MM.1S (cell line): ENCODE data around the gene CACNB4.

ENCODE experiments used
- DNase-seq: peaks from one replicate; pipeline ENCODE4 v3.0.0-alpha.2; 2015
- H2AFZ ChIP-seq: fragments of 300-600 bp; sonication (generic); 2 replicates; pipeline ENCODE4 v1.6.0; 2016; ENCODE audit warnings: antibody characterized with exemption, low read length
- H3F3A ChIP-seq: fragments of 300-600 bp; sonication (generic); 2 replicates; pipeline ENCODE4 v1.6.1; 2016; ENCODE audit warnings: mild to moderate bottlenecking, antibody characterized with exemption, low read length, moderate library complexity, mixed read lengths; ENCODE audit not compliant: insufficient read depth
- H3K27ac ChIP-seq: fragments of 300-600 bp; sonication (generic); 2 replicates; pipeline ENCODE4 v1.5.1; 2016; ENCODE audit warnings: mild to moderate bottlenecking, low read length
- H3K27me3 ChIP-seq: fragments of 300-600 bp; sonication (generic); replicated peaks from 2 replicates; pipeline ENCODE4 v1.6.0; 2016; ENCODE audit warnings: low read length; ENCODE audit not compliant: insufficient read depth
- H3K36me3 ChIP-seq: fragments of 300-600 bp; sonication (generic); replicated peaks from 2 replicates; pipeline ENCODE4 v1.6.1; 2016; ENCODE audit warnings: mild to moderate bottlenecking, low read length, mixed read lengths; ENCODE audit not compliant: insufficient read depth
- H3K4me1 ChIP-seq: fragments of 300-600 bp; sonication (generic); 2 replicates; pipeline ENCODE4 v1.6.1; 2016; ENCODE audit warnings: low read length, mixed read lengths
- H3K4me2 ChIP-seq: fragments of 300-600 bp; sonication (generic); 2 replicates; pipeline ENCODE4 v1.6.0; 2016; ENCODE audit warnings: low read depth, low read length
- H3K4me3 ChIP-seq: fragments of 300-600 bp; sonication (generic); 2 replicates; pipeline ENCODE4 v1.5.1; 2016; ENCODE audit warnings: low read length, mixed read lengths
- H3K79me2 ChIP-seq: fragments of 300-600 bp; sonication (generic); 2 replicates; pipeline ENCODE4 v1.6.1; 2016; ENCODE audit warnings: mixed run types, low read length, mixed read lengths
- H3K9ac ChIP-seq: fragments of 300-600 bp; sonication (generic); 2 replicates; pipeline ENCODE4 v1.6.1; 2016; ENCODE audit warnings: low read length, mixed read lengths
- H3K9me2 ChIP-seq: fragments of 300-600 bp; sonication (generic); replicated peaks from 2 replicates; pipeline ENCODE4 v1.6.1; 2016; ENCODE audit warnings: mild to moderate bottlenecking, low read length, mixed read lengths; ENCODE audit not compliant: insufficient read depth
- H3K9me3 ChIP-seq: fragments of 300-600 bp; sonication (generic); replicated peaks from 2 replicates; pipeline ENCODE4 v1.6.1; 2016; ENCODE audit warnings: mild to moderate bottlenecking, low read length, mixed read lengths; ENCODE audit not compliant: insufficient read depth
- H4K20me1 ChIP-seq: fragments of 300-600 bp; sonication (generic); 2 replicates; pipeline ENCODE4 v1.6.1; 2016; ENCODE audit warnings: mild to moderate bottlenecking, low read length, moderate library complexity, mixed read lengths; ENCODE audit not compliant: insufficient read depth
- CTCF ChIP-seq: fragments of 300-600 bp; sonication (generic); IDR thresholded peaks from 2 replicates; pipeline ENCODE4 v1.5.1; 2016; ENCODE audit warnings: antibody characterized with exemption, low read length, mixed read lengths
- EZH2 ChIP-seq: fragments of 300-600 bp; sonication (generic); optimal IDR thresholded peaks from 2 replicates; pipeline ENCODE3; 2017; ENCODE audit warnings: low read depth, mild to moderate bottlenecking, antibody characterized with exemption, low read length, mixed read lengths
- EZH2phosphoT487 ChIP-seq: fragments of 300-600 bp; sonication (generic); IDR thresholded peaks from 2 replicates; pipeline ENCODE4 v1.6.1; 2018; ENCODE audit warnings: antibody characterized with exemption, low read length

Gene CACNB4

GRCh38 chr2:152046940-152047339, 51.9 kb downstream of the CACNB4 start:
- H3K27me3 ChIP-seq: no peaks in the 10 kb centered on the region
- no peak overlapping the region for H3K27ac ChIP-seq
- no peaks in the 10 kb centered on the region for H3K9me2 ChIP-seq
- H3F3A ChIP-seq: no peaks in the 10 kb centered on the region
- no peak overlapping the region for H3K9ac ChIP-seq
- peaks cover 13% of the 10 kb centered on the region for H3K4me1 ChIP-seq
- no peaks in the 10 kb centered on the region for H3K9me3 ChIP-seq
- H4K20me1 ChIP-seq: no peaks in the 10 kb centered on the region
- H3K36me3 ChIP-seq: no peaks in the 10 kb centered on the region
- no peak overlapping the region for H2AFZ ChIP-seq
- no peak overlapping the region for H3K4me3 ChIP-seq
- no peaks in the 10 kb centered on the region for H3K79me2 ChIP-seq
- TF ChIP-seq CTCF: no peak
- no peak for TF ChIP-seq EZH2phosphoT487
- no peak for TF ChIP-seq EZH2
- H3K4me2 ChIP-seq: peak overlapping the region; percentile 25; the same call in 1 of the 2 replicates
- no peak for DNase-seq

- Histone ChIP-seq H3K27ac (no peak overlapping the region), H3K4me2 (no peak overlapping the region), H4K20me1 (no peaks in the 10 kb centered on the region), H3K9ac (no peak overlapping the region), H3K9me2 (no peaks in the 10 kb centered on the region), H3K4me3 (no peak overlapping the region), H3K4me1 (peaks cover 13% of the 10 kb centered on the region), H3F3A (no peaks in the 10 kb centered on the region), H2AFZ (no peak overlapping the region), H3K36me3 (no peaks in the 10 kb centered on the region), H3K9me3 (no peaks in the 10 kb centered on the region), H3K79me2 (no peaks in the 10 kb centered on the region), H3K27me3 (no peaks in the 10 kb centered on the region)
- DNase-seq: no peak
- TF ChIP-seq CTCF (no peak), EZH2 (no peak), EZH2phosphoT487 (no peak)
Measured at GRCh38 chr2:152042636-152043615, 55.9 kb downstream of the CACNB4 start.

GRCh38 chr2:152038441-152038958, 60.3 kb downstream of the CACNB4 start:
- Histone ChIP-seq H3K9me3 (no peaks in the 10 kb centered on the region), H3F3A (no peaks in the 10 kb centered on the region), H3K9ac (no peak overlapping the region), H4K20me1 (no peaks in the 10 kb centered on the region), H2AFZ (no peak overlapping the region), H3K4me1 (no peaks in the 10 kb centered on the region), H3K9me2 (no peaks in the 10 kb centered on the region), H3K36me3 (no peaks in the 10 kb centered on the region), H3K4me3 (no peak overlapping the region), H3K4me2 (no peak overlapping the region), H3K27me3 (no peaks in the 10 kb centered on the region), H3K27ac (no peak overlapping the region), H3K79me2 (no peaks in the 10 kb centered on the region)
- TF ChIP-seq CTCF (no peak), EZH2phosphoT487 (no peak)
- DNase-seq: no peak
